Keratinocyte (primary cell): ENCODE measurements around the gene LUZP1. TPM values are rescaled to one million over a fixed set of nuclear protein-coding genes. Genes with fewer than 3 reads are reported as not detected.

ENCODE experiments used
- DNase-seq: peaks from one replicate; pipeline ENCODE4 v3.0.0-alpha.2; 2011; ENCODE audit warnings: low read depth, missing footprints, low spot score
- FAIRE-seq: peaks from 2 replicates; lab custom pipeline; 2011; peaks lifted over from hg19 to GRCh38; lab: Jason Lieb, UNC
- H2AFZ ChIP-seq: 2 replicates; pipeline ENCODE4 v1.6.0; 2012; ENCODE audit warnings: low read length, control low read depth, inconsistent platforms; ENCODE audit not compliant: control insufficient read depth
- H3K27ac ChIP-seq: 2 replicates; pipeline ENCODE4 v1.5.1; 2011; ENCODE audit warnings: low read length; ENCODE audit not compliant: control insufficient read depth, insufficient read depth
- H3K27me3 ChIP-seq: 3 replicates; pipeline ENCODE4 v1.6.0; 2011; ENCODE audit warnings: low read length; ENCODE audit not compliant: control insufficient read depth, insufficient read depth; ENCODE audit errors: extremely low read depth
- H3K36me3 ChIP-seq, 2 experiments: 2 replicates in 1 of 2; 3 replicates in 1 of 2; pipeline ENCODE4 v1.5.1; 2011; ENCODE audit warnings: low read length in 2 of 2, mild to moderate bottlenecking in 1 of 2; ENCODE audit not compliant: control insufficient read depth in 2 of 2, insufficient read depth in 2 of 2; ENCODE audit errors: extremely low read depth in 1 of 2
- H3K4me1 ChIP-seq: 3 replicates; pipeline ENCODE4 v1.5.1; 2011; ENCODE audit warnings: low read length; ENCODE audit not compliant: control insufficient read depth, insufficient read depth; ENCODE audit errors: extremely low read depth
- H3K4me2 ChIP-seq: 3 replicates; pipeline ENCODE4 v1.6.0; 2011; ENCODE audit warnings: low read depth, low read length; ENCODE audit not compliant: control insufficient read depth, insufficient read depth; ENCODE audit errors: extremely low read depth
- H3K4me3 ChIP-seq, 3 experiments: fragments of 200-600 bp in 1 of 3; sonication (generic) in 1 of 3; 2 replicates in 2 of 3; 3 replicates in 1 of 3; pipeline ENCODE4 v1.5.1; 2011 to 2016; ENCODE audit warnings: low read length in 3 of 3, mild to moderate bottlenecking in 3 of 3, control low read depth in 2 of 3, inconsistent platforms in 1 of 3, low read depth in 1 of 3, mixed read lengths in 1 of 3, mixed run types in 1 of 3, moderate library complexity in 1 of 3; ENCODE audit not compliant: control insufficient read depth in 2 of 3, insufficient read depth in 2 of 3; ENCODE audit errors: extremely low read depth in 1 of 3
- H3K79me2 ChIP-seq: 2 replicates; pipeline ENCODE4 v1.6.0; 2012; ENCODE audit warnings: low read length; ENCODE audit not compliant: control insufficient read depth, insufficient read depth
- H3K9ac ChIP-seq: 3 replicates; pipeline ENCODE4 v1.6.0; 2011; ENCODE audit warnings: low read length; ENCODE audit not compliant: control insufficient read depth, insufficient read depth; ENCODE audit errors: extremely low read depth
- H3K9me1 ChIP-seq: 3 replicates; pipeline ENCODE4 v1.6.0; 2011; ENCODE audit warnings: low read length; ENCODE audit not compliant: control insufficient read depth, insufficient read depth; ENCODE audit errors: extremely low read depth
- H3K9me3 ChIP-seq: 2 replicates; pipeline ENCODE4 v1.5.1; 2012; ENCODE audit warnings: low read depth, low read length; ENCODE audit not compliant: control insufficient read depth
- H4K20me1 ChIP-seq: 3 replicates; pipeline ENCODE4 v1.6.0; 2011; ENCODE audit warnings: low read length; ENCODE audit not compliant: control insufficient read depth, insufficient read depth; ENCODE audit errors: extremely low read depth
- CTCF ChIP-seq, 3 experiments: IDR thresholded peaks in 1 of 3; conservative IDR thresholded peaks in 1 of 3; optimal IDR thresholded peaks in 1 of 3; 2 replicates in 2 of 3; 3 replicates in 1 of 3; pipeline versions ENCODE3 to v1.5.1; 2011; ENCODE audit warnings: low read length in 3 of 3, mild to moderate bottlenecking in 3 of 3, moderate library complexity in 2 of 3, control low read depth in 1 of 3, inconsistent platforms in 1 of 3; ENCODE audit not compliant: insufficient read depth in 2 of 3; ENCODE audit errors: extremely low read depth in 1 of 3
- EZH2 ChIP-seq: IDR thresholded peaks from one replicate; pipeline ENCODE4 v1.6.1; 2012; ENCODE audit warnings: inconsistent platforms, mild to moderate bottlenecking, low read length, moderate library complexity
- dilution Hi-C: fragments of 300-500 bp; cut with MboI; formaldehyde crosslinking; loops from one replicate; pipeline ENCODE4 v1.7.0; 2020; ENCODE audit warnings: low sequenced_read_pairs; ENCODE audit not compliant: extremely low pct_ligation_motif_present
- polyA plus RNA-seq, 5 experiments: library from polyadenylated mRNA; depleted of rRNA in 3 of 5; stranded (reverse) in 3 of 5; stranded (forward) in 1 of 5; unstranded in 1 of 5; fragments of >200 nt; gene quantifications; 1 replicate in 1 of 5; 2 replicates in 3 of 5; 3 replicates in 1 of 5; pipeline versions ENCODE4 v1.2.1 to v1.2.3, GENCODE V29; 2011 to 2012; ENCODE audit warnings: missing spikeins in 2 of 5, low read depth in 1 of 5, low replicate concordance in 1 of 5

LUZP1 gene
- polyA plus RNA-seq, 1 donor (not counting 4 experiments of a cell fraction or from before 2014, with no cell fraction given), result 52.5 TPM

DNA sequence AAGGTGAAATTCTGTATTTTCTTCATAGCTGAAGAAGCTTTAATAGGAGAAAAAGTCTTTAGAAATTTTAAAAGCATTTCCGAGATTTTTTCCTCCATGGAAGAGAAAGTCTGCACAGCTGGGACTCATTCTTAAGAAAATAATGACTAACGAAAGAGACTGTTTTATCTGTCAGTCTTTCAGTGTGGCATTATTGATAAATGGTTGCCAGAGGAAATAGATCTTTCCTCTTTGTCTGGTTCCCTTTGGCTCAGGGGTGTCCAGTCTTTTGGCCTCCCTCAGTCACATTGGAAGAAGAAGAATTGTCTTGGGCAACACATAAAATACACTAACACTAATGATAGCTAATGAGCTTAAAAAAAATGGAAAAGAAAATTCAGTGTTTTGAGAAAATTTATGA, 99.5 kb downstream of the LUZP1 start:
- Histone ChIP-seq H3K36me3 (peaks cover 14 to 15% of the 10 kb centered on the region in 2 experiments), H3K9me1 (no peaks in the 10 kb centered on the region), H2AFZ (no peak overlapping the region), H3K4me2 (no peak overlapping the region), H3K9ac (no peak overlapping the region), H3K79me2 (no peaks in the 10 kb centered on the region), H3K9me3 (no peaks in the 10 kb centered on the region), H3K4me1 (no peaks in the 10 kb centered on the region), H4K20me1 (no peaks in the 10 kb centered on the region), H3K27me3 (no peaks in the 10 kb centered on the region), H3K27ac (no peak overlapping the region), H3K4me3 (no peak overlapping the region)
- FAIRE-seq (no peak), DNase-seq (no peak)
- dilution Hi-C loops, result loop anchor here (10.0 kb wide), 1 partner anchor 84 kb away; no protein-coding TSS in a partner anchor
- TF ChIP-seq CTCF (optimal IDR thresholded peaks at IDR 0.05 in 1 of 3, IDR thresholded peaks at IDR 0.05 in 1 of 3, conservative IDR thresholded peaks at IDR 0.05 in 1 of 3; ENCODE audit: extremely low read depth in 1 of 3, insufficient read depth in 2 of 3, low read length in 3 of 3), result no peak
- TF ChIP-seq EZH2, result no peak

- H3K4me2 ChIP-seq, result no peak overlapping the region
- no peak for TF ChIP-seq EZH2
- no peaks in the 10 kb centered on the region for H3K9me1 ChIP-seq
- H3K27ac ChIP-seq, result no peak overlapping the region
- H4K20me1 ChIP-seq, result no peaks in the 10 kb centered on the region
- DNase-seq (no peak), FAIRE-seq (no peak)
- H3K4me3 ChIP-seq, result no peak overlapping the region
- H3K36me3 ChIP-seq, result peaks cover 12 to 20% of the 10 kb centered on the region in 2 experiments
- no peaks in the 10 kb centered on the region for H3K4me1 ChIP-seq
- no peaks in the 10 kb centered on the region for H3K79me2 ChIP-seq
- dilution Hi-C loops, result loop anchor here (10.0 kb wide), 1 partner anchor 81 kb away; no protein-coding TSS in a partner anchor
- H3K27me3 ChIP-seq, result no peaks in the 10 kb centered on the region
- no peak overlapping the region for H3K9ac ChIP-seq
- H3K9me3 ChIP-seq, result no peaks in the 10 kb centered on the region
- no peak overlapping the region for H2AFZ ChIP-seq
These were observed 102.6 kb downstream of the LUZP1 start for GRCh38 chr1:23066075-23066474.

GRCh38 chr1:23065385-23065784, 103.3 kb downstream of the LUZP1 start:
- no peaks in the 10 kb centered on the region for H4K20me1 ChIP-seq
- no peaks in the 10 kb centered on the region for H3K27me3 ChIP-seq
- no peak for FAIRE-seq
- no peak overlapping the region for H2AFZ ChIP-seq
- no peak overlapping the region for H3K9ac ChIP-seq
- no peaks in the 10 kb centered on the region for H3K79me2 ChIP-seq
- no peak overlapping the region for H3K4me3 ChIP-seq
- H3K27ac ChIP-seq, result no peak overlapping the region
- no peak for DNase-seq
- no peaks in the 10 kb centered on the region for H3K9me1 ChIP-seq
- TF ChIP-seq EZH2 (no peak), CTCF (optimal IDR thresholded peaks at IDR 0.05 in 1 of 3, IDR thresholded peaks at IDR 0.05 in 1 of 3, conservative IDR thresholded peaks at IDR 0.05 in 1 of 3; ENCODE audit: extremely low read depth in 1 of 3, insufficient read depth in 2 of 3, low read length in 3 of 3) (no peak)
- H3K4me1 ChIP-seq, result no peaks in the 10 kb centered on the region
- no peak overlapping the region for H3K4me2 ChIP-seq
- dilution Hi-C loops, result loop anchor here (10.0 kb wide), 1 partner anchor 81 kb away; no protein-coding TSS in a partner anchor
- no peaks in the 10 kb centered on the region for H3K9me3 ChIP-seq
- H3K36me3 ChIP-seq, result peaks cover 12 to 23% of the 10 kb centered on the region in 2 experiments
